Nephron progenitor cell (in vitro differentiated cells): ENCODE results near the gene CYP21A2.
A peak's percentile ranks its signal among the peaks of the same experiment; 100 is the strongest.
"Not testable (repeated sequence)": the region's sequence is repeated elsewhere in the genome, so short reads cannot be mapped to it uniquely, and the experiment has no call there.

Experiments used
- DNase-seq: peaks from one replicate; pipeline ENCODE4 v3.0.0; 2021
- H3K27ac Mint-ChIP-seq: 2 replicates; pipeline ENCODE4 v1.8.0; 2021; ENCODE audit warnings: mild to moderate bottlenecking, moderate library complexity, mixed read lengths
- H3K27me3 Mint-ChIP-seq: 2 replicates; pipeline ENCODE4 v1.8.0; 2021; ENCODE audit warnings: mild to moderate bottlenecking, low read depth, mixed read lengths; ENCODE audit not compliant: poor library complexity
- H3K36me3 Mint-ChIP-seq: 2 replicates; pipeline ENCODE4 v1.8.0; 2021; ENCODE audit warnings: low read depth, mixed read lengths
- H3K4me1 Mint-ChIP-seq: 2 replicates; pipeline ENCODE4 v1.8.0; 2021; ENCODE audit warnings: mixed read lengths
- H3K4me3 Mint-ChIP-seq: 2 replicates; pipeline ENCODE4 v1.8.0; 2021; ENCODE audit warnings: mild to moderate bottlenecking, moderate library complexity, mixed read lengths
- H3K9me3 Mint-ChIP-seq: 2 replicates; pipeline ENCODE4 v1.8.0; 2021; ENCODE audit warnings: mild to moderate bottlenecking, moderate library complexity, mixed read lengths
- TF ChIP-seq, protein P1 (sequence below): fragments of 200-600 bp; sonication (generic); IDR thresholded peaks from 2 replicates; pipeline ENCODE4 v1.5.0; 2021; ENCODE audit warnings: antibody characterized with exemption

The CYP21A2 gene

DNA sequence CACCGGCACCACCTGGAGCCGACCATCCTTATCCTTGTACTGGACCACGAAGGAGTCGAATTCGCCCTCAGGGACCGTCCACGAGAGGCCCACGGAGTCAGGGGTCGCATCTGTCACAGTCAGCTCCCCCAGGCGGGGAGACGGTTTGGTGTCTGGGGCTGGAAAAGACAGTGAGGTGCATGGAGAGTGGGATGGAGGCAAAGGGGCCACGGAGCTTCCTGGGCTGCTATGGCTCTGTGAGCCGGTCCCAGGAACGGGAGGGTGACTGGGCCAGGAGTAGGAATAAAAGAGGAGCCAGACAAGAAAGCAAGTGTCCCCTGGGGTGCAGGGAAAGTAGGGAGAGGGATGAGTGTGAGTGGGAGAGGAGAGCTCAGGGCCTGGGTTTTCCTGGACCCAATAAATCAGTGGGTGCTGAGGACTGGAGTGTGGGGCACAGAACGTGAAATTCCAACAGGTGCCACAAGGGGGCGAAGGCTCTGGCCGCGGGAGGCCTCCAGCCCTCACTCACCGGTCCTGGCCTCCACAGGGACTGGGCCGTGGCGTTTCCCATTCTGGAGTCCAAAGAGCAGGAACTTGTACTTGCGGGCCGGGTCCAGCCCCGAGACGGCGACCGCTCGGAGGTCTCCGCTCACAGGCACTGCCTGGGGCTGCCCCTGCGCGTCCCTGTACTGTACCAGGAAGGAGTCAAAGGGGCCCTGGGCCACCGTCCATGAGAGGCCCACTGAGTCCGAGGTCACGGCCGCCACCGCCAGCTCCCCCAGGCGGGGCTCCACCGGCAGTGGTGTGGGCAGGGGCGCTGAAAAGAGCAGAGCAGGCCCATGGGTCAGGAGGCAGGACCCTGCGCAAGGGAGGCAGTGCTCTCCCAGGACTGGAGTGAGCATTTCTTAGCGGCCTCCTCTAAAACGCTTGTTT lies 9.9 kb downstream of the CYP21A2 start:
- Mint-ChIP-seq H3K27me3 (peaks cover 2% of the 10 kb centered on the region), H3K27ac (no peak overlapping the region), H3K4me3 (peak overlapping the region; percentile 10), H3K36me3 (no peaks in the 10 kb centered on the region), H3K9me3 (no peaks in the 10 kb centered on the region), H3K4me1 (peaks cover 64% of the 10 kb centered on the region)
- DNase-seq, result peak; percentile 88
- TF ChIP-seq, protein P1, sequence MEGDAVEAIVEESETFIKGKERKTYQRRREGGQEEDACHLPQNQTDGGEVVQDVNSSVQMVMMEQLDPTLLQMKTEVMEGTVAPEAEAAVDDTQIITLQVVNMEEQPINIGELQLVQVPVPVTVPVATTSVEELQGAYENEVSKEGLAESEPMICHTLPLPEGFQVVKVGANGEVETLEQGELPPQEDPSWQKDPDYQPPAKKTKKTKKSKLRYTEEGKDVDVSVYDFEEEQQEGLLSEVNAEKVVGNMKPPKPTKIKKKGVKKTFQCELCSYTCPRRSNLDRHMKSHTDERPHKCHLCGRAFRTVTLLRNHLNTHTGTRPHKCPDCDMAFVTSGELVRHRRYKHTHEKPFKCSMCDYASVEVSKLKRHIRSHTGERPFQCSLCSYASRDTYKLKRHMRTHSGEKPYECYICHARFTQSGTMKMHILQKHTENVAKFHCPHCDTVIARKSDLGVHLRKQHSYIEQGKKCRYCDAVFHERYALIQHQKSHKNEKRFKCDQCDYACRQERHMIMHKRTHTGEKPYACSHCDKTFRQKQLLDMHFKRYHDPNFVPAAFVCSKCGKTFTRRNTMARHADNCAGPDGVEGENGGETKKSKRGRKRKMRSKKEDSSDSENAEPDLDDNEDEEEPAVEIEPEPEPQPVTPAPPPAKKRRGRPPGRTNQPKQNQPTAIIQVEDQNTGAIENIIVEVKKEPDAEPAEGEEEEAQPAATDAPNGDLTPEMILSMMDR, result peak; percentile 89

DNA sequence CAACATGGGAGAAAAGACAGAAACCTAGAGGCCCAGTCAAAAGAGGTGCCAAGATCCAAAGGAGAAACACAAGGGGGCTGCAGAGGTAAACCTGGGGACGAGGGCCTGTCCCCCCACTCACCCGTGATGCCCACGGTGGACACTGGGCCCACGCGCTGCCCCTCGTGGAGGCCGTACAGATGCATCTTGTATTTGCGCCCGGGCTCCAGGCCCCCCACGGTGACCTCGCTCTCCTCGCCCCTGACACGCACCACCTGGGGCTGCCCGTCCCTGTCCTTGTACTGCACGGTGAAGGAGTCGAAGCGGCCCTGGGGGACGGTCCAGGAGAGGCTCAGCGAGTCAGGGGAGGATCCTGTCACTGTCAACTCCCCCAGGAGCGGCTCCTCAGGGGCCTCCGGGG lies 10.9 kb downstream of the CYP21A2 start:
- not testable (repeated sequence) for H3K27me3 Mint-ChIP-seq

DNA sequence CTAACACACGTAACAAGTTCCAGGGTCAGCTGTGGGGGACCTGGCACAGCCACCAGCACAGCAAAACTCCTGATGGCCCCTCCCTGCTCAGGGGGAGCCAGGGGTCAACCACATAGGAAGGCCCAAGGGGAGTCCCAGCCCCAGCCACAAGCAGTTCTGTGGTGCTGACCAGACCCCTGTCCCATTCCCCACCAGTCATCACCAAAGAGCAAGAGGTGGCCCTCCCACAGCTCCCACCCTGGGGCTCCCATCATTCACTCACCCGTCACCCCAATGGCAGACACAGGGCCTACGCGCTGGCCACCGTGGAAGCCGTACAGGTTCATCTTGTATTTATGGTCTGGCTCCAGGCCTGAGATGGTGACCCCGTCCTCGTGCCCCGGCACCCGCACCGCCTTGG lies 11.5 kb downstream of the CYP21A2 start:
- H3K4me3 Mint-ChIP-seq, H3K27ac Mint-ChIP-seq, H3K9me3 Mint-ChIP-seq, H3K27me3 Mint-ChIP-seq, H3K36me3 Mint-ChIP-seq, DNase-seq: not testable (repeated sequence)
- peaks cover 73% of the 10 kb centered on the region for H3K4me1 Mint-ChIP-seq

More for the DNA sequence above, 10.9 kb downstream of the CYP21A2 start:
- Mint-ChIP-seq H3K27ac (peak overlapping the region; percentile 52), H3K4me1 (peaks cover 67% of the 10 kb centered on the region)
- H3K9me3 Mint-ChIP-seq, DNase-seq, H3K4me3 Mint-ChIP-seq, H3K36me3 Mint-ChIP-seq: not testable (repeated sequence)

- Mint-ChIP-seq H3K36me3 (no peaks in the 10 kb centered on the region), H3K4me1 (peaks cover 74% of the 10 kb centered on the region), H3K4me3 (no peak overlapping the region), H3K27me3 (peaks cover 9% of the 10 kb centered on the region), H3K27ac (peak overlapping the region; percentile 87), H3K9me3 (no peaks in the 10 kb centered on the region)
- no peak for DNase-seq
- TF ChIP-seq, protein P1, result no peak
Measured at GRCh38 chr6:32050562-32050961, 12.3 kb downstream of the CYP21A2 start.

GRCh38 chr6:32052626-32053025 lies 14.4 kb downstream of the CYP21A2 start:
- Mint-ChIP-seq H3K27me3 (peaks cover 13% of the 10 kb centered on the region), H3K27ac (peak overlapping the region; percentile 68), H3K4me1 (peaks cover 63% of the 10 kb centered on the region)
- not testable (repeated sequence) for H3K36me3 Mint-ChIP-seq, H3K9me3 Mint-ChIP-seq, DNase-seq, H3K4me3 Mint-ChIP-seq

DNA sequence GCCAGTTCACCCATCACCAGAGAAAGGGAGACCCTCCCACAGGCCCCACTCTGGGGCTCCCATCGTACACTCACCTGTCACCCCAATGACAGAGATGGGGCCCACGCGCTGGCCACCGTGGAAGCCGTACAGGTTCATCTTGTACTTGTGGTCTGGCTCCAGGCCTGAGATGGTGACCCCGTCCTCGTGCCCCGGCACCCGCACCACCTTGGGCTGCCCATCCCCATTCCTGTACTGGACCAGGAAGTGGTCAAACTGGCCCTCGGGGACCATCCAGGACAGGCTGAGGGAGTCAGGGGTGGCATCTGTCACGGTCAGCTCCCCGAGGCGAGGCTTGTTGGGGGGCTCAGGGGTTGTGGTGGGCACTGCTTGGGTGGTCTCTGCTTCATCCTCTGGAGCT lies 15.1 kb downstream of the CYP21A2 start:
- H3K9me3 Mint-ChIP-seq, DNase-seq, H3K36me3 Mint-ChIP-seq, H3K27ac Mint-ChIP-seq, H3K4me3 Mint-ChIP-seq: not testable (repeated sequence)
- Mint-ChIP-seq H3K27me3 (peaks cover 16% of the 10 kb centered on the region), H3K4me1 (peaks cover 63% of the 10 kb centered on the region)

- H3K9me3 Mint-ChIP-seq, DNase-seq, H3K36me3 Mint-ChIP-seq, H3K4me3 Mint-ChIP-seq, H3K27ac Mint-ChIP-seq: not testable (repeated sequence)
- H3K4me1 Mint-ChIP-seq, result peaks cover 49% of the 10 kb centered on the region
- peaks cover 16% of the 10 kb centered on the region for H3K27me3 Mint-ChIP-seq
Measured at GRCh38 chr6:32055756-32056155, 17.5 kb downstream of the CYP21A2 start.

DNA sequence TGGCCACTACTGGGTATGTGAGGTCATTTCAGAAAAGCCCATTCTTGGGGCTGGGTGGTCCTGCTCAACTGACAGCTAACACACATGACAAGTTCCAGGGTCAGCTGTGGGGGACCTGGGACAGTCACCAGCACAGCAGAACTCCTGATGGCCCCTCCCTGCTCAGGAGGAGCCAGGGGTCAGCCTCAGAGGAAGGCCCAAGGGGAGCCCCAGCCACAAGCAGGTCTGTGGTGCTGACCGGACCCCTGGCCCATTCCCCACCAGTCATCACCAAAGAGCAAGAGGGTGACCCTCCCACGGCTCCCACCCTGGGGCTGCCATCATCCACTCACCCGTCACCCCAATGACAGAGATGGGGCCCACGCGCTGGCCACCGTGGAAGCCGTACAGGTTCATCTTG lies 18.0 kb downstream of the CYP21A2 start:
- Mint-ChIP-seq H3K4me3 (no peak overlapping the region), H3K27ac (no peak overlapping the region), H3K36me3 (no peaks in the 10 kb centered on the region), H3K4me1 (peaks cover 48% of the 10 kb centered on the region), H3K27me3 (peaks cover 16% of the 10 kb centered on the region), H3K9me3 (no peaks in the 10 kb centered on the region)
- DNase-seq, result no peak
- TF ChIP-seq, protein P1, result no peak
